ENCODE results near the gene INTS13.
"Not testable (repeated sequence)": the region's sequence is repeated elsewhere in the genome, so short reads cannot be mapped to it uniquely, and the experiment has no call there.

The INTS13 gene

DNA sequence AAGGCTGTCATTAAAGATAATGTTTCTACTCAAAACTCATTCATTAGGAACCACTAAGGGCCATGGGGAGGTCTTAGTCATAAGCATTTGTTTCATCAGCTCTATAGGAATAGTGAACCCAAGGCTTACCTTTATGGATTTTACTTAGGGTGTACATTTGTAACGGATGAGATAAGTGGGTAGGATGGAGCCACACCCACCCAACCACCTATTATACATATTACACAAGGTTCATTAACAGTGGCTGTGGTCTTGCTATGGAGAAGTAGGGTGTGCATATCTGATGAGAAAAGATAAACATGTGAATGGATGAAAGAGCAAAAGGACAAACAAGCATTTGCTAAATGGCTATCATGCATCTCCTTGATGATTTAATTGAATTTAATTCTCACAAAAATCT is 65.2 kb downstream of the INTS13 start:
- no peak for TF ChIP-seq JUND (IDR thresholded peaks at IDR 0.05; ENCODE audit: low read depth)
- DNase-seq (ENCODE audit: low read depth in 1 of 2, low spot score in 1 of 2) = no peak
- in situ Hi-C loops (cut with HindIII; ENCODE audit: low pct_unique_long_range_greater_than_20kb, low sequenced_read_pairs) = no loop called here

DNA sequence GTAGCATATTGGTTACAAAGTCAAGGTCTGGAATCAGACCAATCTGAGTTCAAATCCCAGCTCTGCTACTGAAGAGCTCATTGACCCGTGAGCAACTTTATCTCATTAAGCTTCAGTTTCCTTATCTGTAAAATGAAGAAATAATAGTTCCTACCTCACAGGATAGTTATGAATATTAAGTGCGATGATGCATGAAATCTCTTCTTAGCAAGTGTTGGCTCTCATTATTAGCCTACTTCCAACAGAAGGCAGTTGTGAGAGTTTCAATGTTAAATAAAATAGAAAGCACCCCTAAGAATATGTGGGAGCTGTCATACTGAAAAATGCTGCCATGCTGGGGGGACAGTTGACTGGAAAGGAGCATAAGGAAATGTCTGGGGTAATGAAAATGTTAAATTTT is 65.8 kb downstream of the INTS13 start:
- DNase-seq (ENCODE audit: low read depth in 1 of 2, low spot score in 1 of 2) = no peak
- TF ChIP-seq JUND (IDR thresholded peaks at IDR 0.05; ENCODE audit: low read depth) = no peak
- in situ Hi-C loops (cut with HindIII; ENCODE audit: low pct_unique_long_range_greater_than_20kb, low sequenced_read_pairs) = no loop called here

DNA sequence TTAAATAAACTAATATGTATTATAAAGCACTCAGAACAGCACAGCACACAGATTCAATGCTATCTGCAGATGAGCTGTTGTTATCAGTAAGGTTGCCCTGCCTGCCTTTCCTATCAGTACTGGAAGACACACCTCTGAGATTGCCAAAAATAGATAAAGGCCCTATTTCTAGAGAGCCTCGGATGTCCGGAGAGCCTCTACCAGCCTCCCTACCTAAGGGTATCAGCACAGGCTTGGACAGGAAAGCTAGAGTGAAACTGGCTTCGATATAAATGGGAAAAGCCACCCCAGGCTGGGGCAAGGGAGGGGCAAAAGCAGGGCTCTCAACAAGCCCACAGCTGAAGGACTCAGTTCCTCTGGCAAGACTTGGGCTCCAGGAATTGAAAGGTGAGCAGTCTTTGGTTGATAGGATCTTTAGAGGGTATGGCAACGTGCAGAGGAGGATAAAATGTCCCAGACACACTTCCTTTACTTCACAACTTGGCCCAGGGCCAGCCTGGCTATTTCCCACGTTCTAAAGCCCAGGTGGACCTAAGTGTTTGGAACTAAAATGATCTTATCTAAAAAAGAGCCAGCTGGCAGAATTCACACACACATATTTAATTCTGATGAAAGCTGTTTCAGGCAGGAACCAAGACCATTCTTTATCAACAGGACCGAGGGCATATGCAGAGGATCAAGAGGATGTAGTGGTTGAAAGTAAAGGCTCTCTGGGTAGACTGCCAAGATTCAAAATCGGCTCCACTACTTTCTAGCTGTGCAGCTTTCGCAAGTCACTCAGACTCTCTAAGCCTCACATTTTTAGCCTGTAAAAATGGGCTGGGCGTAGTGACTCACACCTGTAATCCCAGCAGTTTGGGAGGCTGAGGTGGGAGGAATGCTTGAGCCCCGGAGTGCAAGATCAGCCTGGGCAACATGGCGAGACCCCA is 67.0 kb downstream of the INTS13 start:
- in situ Hi-C loops (cut with HindIII; ENCODE audit: low pct_unique_long_range_greater_than_20kb, low sequenced_read_pairs) = no loop called here
- peak in 1 of 2 experiments; percentile 71 for DNase-seq (ENCODE audit: low read depth in 1 of 2, low spot score in 1 of 2)
- no peak for TF ChIP-seq JUND (IDR thresholded peaks at IDR 0.05; ENCODE audit: low read depth)

DNA sequence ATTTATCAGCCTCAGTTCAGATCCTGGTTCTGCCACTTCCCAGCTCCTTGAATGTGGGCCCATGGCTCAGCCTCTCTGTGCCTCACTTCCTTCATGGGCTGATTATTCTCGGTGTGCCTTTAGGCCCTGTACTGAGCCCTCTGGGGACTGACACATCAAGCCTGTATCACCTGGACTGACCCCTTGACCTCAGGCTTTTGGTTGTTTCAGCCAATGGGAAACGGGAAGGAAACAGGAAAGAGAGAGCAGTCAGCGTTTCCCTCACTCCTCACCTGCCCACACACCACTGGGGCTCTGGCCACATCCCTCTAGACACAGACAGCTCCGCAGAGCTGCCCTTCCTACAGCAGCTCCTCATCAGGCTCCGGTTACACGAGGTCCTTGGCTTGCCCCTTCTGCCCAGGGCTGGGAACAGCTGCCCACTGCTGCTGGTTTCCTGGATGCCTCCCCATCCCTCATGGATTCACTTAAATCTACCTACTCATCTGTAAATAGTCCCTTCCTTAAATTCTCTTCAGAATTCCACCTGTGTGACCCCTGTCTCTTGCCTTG is 67.8 kb downstream of the INTS13 start:
- no peak for DNase-seq (ENCODE audit: low read depth in 1 of 2, low spot score in 1 of 2)
- TF ChIP-seq JUND (IDR thresholded peaks at IDR 0.05; ENCODE audit: low read depth) = no peak
- in situ Hi-C loops (cut with HindIII; ENCODE audit: low pct_unique_long_range_greater_than_20kb, low sequenced_read_pairs) = no loop called here

DNA sequence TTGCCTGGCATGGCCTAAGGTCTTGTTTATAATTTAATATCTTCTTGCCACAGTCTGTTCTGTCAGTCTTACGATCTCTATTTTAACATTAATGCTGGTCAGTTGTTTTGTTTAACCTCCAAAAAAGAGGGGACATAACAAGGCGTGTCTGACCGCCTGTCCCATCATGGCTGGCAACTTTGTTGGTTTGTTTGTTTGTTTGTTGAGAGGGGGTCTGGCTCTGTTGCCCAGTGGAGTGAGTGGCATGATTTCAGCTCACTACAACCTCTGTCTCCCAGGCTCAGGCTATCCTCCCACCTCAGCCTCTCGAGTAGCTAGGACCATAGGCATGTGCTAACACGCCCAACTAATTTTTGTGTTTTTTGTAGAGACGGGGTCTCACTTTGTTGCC is 68.7 kb downstream of the INTS13 start:
- TF ChIP-seq JUND (IDR thresholded peaks at IDR 0.05; ENCODE audit: low read depth) = no peak
- in situ Hi-C loops (cut with HindIII; ENCODE audit: low pct_unique_long_range_greater_than_20kb, low sequenced_read_pairs) = no loop called here
- DNase-seq (ENCODE audit: low read depth in 1 of 2, low spot score in 1 of 2) = no peak

DNA sequence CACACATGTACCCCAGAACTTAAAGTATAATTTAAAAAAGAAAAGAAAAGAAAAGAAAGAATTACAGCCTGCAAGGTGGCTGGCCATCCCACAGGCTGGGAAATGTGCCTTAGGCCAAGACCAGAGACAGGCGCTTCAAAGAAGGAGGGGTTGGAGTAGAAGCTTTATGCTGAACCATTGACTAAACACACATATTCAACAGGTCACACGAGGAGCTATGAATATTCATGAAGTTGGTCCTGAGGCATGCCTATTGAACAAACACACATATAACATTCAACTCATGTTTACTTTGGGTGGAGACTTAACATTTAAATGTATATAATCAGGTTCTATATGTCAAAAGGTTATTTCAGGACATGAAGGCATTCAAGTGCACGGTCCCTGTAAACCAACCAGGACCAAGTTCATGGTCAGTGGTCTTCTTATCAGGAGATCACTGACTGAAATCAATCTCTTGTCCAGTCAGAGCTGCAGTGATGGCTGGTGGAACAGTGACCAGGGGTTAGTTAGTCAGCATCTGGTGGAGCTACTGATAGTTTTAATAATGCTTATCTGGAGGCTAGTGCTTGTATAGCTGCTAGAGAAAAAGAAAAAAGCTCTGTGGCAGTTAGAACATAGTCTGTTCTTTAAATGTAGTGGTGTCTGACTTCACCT is 69.2 kb downstream of the INTS13 start:
- in situ Hi-C loops (cut with HindIII; ENCODE audit: low pct_unique_long_range_greater_than_20kb, low sequenced_read_pairs) = no loop called here
- DNase-seq (ENCODE audit: low read depth in 1 of 2, low spot score in 1 of 2) = no peak
- TF ChIP-seq JUND (IDR thresholded peaks at IDR 0.05; ENCODE audit: low read depth) = no peak

DNA sequence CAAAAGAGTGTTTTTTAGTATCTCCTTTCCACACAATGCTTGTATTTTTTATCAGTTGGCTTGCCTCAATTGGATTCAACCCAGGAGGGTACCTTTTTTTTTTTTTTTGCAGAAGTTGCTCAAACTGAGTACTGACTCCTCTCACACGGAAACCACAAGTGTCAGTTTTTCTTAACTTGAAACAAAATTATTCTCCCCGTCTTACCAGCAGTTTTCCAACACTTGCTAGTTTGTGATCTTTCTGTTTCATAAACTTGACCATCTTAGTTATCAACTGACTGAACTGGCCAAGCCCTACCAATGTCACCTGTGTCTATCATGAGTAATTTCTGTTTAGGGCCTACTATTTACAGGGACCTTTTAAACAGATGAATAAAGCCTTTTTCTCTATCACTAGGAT is 70.7 kb downstream of the INTS13 start:
- TF ChIP-seq JUND (IDR thresholded peaks at IDR 0.05; ENCODE audit: low read depth) = no peak
- DNase-seq (ENCODE audit: low read depth in 1 of 2, low spot score in 1 of 2) = no peak
- in situ Hi-C loops (cut with HindIII; ENCODE audit: low pct_unique_long_range_greater_than_20kb, low sequenced_read_pairs) = no loop called here

DNA sequence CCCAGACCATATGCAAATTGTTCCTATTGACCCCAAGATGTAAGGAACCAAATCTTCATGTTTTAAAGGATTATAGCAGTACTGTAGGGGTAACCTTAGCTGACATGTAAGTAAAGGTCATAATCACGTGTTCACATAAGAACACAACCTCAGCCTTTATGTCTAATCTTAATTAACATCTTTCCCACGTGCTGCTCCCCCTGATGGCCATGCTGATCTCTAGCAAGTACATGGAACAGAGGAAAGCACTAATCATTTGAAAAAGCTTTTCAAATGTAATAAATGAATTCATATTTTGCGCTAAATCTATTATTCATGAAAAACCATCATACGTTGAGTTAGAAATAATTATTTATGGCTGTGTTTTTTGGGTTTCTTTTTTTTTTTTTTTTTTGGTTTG is 74.3 kb downstream of the INTS13 start:
- DNase-seq (ENCODE audit: low read depth in 1 of 2, low spot score in 1 of 2) = no peak
- no peak for TF ChIP-seq JUND (IDR thresholded peaks at IDR 0.05; ENCODE audit: low read depth)
- in situ Hi-C loops (cut with HindIII; ENCODE audit: low pct_unique_long_range_greater_than_20kb, low sequenced_read_pairs) = no loop called here

DNA sequence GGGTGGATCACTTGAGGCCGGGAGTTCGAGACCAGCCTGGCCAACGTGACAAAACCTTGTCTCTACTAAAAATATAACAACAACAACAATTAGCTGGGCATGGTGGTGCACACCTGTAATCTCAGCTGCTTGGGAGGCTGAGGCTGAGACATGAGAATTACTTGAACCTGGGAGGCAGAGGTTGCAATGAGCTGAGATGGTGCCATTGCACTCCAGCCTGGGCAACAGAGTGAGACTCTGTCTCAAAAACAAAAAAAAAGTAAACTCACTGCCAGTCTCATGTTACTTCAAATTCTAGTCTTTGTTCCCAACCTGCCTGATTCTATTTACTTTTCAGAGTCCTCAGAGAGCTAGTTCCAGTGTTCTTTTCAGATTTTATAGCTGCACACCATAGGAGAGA is 75.0 kb downstream of the INTS13 start:
- DNase-seq (ENCODE audit: low read depth in 1 of 2, low spot score in 1 of 2); in situ Hi-C loops (cut with HindIII; ENCODE audit: low pct_unique_long_range_greater_than_20kb, low sequenced_read_pairs): not testable (repeated sequence)

DNA sequence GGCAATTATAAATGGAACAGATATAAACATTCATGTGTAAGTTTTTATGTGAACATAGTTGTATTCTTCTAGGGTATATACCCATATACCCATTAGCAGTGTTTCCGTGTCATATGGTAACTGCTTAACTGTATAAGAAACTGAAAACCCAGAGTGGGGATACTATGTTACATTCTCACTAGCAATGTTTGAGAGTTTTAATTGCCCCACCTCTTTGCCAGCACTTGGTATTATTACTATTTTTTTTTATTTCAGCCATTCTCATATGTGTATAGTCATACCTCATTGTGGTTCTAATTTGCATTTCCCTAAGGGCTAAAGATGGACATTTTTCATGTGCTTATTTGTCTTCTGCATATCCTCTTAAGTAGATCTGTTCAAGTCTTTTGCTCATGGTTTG is 76.1 kb downstream of the INTS13 start:
- DNase-seq (ENCODE audit: low read depth in 1 of 2, low spot score in 1 of 2) = no peak
- in situ Hi-C loops (cut with HindIII; ENCODE audit: low pct_unique_long_range_greater_than_20kb, low sequenced_read_pairs) = no loop called here
- no peak for TF ChIP-seq JUND (IDR thresholded peaks at IDR 0.05; ENCODE audit: low read depth)

DNA sequence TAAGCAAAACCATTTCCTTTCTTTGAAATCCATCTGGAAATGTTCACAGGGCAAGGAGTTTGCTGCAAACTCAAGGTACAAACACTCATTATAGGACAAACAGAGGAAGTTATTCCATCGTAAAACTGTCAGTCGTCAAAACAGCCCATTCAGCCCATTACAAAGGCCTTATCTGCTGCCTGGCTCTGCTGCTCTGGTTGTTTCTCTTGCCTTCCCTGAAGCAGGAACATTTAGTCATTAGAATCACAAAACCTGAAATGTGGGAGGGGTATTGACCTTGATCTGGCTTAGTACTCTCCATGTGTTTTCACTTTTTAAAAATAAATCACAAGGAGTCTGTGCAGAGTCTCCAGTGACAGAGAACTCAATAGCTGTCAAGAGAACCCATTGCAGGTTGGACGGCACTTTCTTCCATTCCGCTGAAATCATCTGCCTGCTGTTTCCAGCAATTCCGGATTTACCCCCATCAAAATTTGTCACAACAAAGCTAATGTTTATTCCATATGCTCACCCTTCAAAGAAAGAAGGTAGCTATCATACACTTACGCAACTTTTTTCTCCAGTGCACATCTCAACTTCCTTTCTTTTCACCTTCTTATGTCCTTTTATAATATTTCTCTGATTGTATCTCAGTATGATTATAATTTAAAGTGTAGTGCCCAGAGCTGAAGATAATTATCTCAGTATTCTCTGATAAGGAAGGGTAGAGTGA is 80.2 kb downstream of the INTS13 start:
- TF ChIP-seq JUND (IDR thresholded peaks at IDR 0.05; ENCODE audit: low read depth) = no peak
- no peak for DNase-seq (ENCODE audit: low read depth in 1 of 2, low spot score in 1 of 2)
- in situ Hi-C loops (cut with HindIII; ENCODE audit: low pct_unique_long_range_greater_than_20kb, low sequenced_read_pairs) = no loop called here

DNA sequence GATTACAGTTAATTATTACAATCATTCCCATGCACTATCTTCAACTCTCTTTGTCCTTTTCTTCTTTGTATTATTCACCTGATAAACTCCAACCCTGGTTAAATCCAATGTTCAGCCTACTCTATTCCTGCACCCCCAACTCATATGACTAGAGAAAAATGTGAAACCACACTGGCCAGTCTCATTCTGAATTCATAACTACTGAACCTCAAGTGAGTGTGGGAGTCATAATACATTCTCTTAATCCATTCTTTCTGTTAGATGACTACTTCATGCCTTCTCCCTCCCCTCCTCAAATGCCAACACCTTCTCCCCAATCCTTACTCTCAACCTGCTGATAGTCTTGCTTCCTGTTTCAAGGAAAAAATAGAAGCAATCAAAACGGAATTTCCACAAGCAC is 82.4 kb downstream of the INTS13 start:
- no peak for TF ChIP-seq JUND (IDR thresholded peaks at IDR 0.05; ENCODE audit: low read depth)
- DNase-seq (ENCODE audit: low read depth in 1 of 2, low spot score in 1 of 2) = no peak
- in situ Hi-C loops (cut with HindIII; ENCODE audit: low pct_unique_long_range_greater_than_20kb, low sequenced_read_pairs) = no loop called here

Data from T47D (cell line).